Measurements from ENCODE around the gene USP31.

DNA sequence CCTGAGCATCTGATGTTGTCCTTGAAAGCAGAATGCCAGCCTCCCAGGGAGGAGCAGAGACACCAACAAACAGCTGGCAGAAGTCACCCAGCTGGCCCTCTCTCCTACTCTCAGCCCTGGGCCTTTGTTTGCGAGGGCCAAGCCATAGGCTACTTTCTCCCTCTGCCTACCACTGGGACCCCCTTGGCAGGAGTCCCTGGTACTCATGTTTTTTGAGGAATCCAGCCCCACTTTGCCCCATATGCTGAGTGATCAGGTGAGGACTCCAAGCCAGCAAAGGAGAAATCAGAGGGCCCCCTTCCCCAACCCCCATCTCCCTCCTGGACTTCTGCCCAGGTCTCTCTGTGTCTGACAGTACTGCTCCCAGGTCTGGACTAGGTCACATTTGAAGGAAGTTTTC, 121.9 kb downstream of the USP31 start:
- TF ChIP-seq, protein P1, sequence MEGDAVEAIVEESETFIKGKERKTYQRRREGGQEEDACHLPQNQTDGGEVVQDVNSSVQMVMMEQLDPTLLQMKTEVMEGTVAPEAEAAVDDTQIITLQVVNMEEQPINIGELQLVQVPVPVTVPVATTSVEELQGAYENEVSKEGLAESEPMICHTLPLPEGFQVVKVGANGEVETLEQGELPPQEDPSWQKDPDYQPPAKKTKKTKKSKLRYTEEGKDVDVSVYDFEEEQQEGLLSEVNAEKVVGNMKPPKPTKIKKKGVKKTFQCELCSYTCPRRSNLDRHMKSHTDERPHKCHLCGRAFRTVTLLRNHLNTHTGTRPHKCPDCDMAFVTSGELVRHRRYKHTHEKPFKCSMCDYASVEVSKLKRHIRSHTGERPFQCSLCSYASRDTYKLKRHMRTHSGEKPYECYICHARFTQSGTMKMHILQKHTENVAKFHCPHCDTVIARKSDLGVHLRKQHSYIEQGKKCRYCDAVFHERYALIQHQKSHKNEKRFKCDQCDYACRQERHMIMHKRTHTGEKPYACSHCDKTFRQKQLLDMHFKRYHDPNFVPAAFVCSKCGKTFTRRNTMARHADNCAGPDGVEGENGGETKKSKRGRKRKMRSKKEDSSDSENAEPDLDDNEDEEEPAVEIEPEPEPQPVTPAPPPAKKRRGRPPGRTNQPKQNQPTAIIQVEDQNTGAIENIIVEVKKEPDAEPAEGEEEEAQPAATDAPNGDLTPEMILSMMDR (IDR thresholded peaks at IDR 0.05), result no peak
- TF ChIP-seq MAFK (IDR thresholded peaks at IDR 0.05; ENCODE audit: partially characterized antibody) (no peak), POLR2AphosphoS2 (conservative IDR thresholded peaks at IDR 0.05; ENCODE audit: low read length) (no peak), POLR2A (IDR thresholded peaks at IDR 0.05; ENCODE audit: low read length) (no peak)

All from A549 (cell line).